ENCODE measurements around the gene GAS6. TPM values are rescaled to one million over a fixed set of nuclear protein-coding genes. Genes with fewer than 3 reads are reported as not detected.
A peak's percentile ranks its signal among the peaks of the same experiment; 100 is the strongest.
"Not testable (repeated sequence)": the region's sequence is repeated elsewhere in the genome, so short reads cannot be mapped to it uniquely, and the experiment has no call there.

GAS6 gene
- total RNA-seq, 1 donor from 2014 or later, result 215 TPM

DNA sequence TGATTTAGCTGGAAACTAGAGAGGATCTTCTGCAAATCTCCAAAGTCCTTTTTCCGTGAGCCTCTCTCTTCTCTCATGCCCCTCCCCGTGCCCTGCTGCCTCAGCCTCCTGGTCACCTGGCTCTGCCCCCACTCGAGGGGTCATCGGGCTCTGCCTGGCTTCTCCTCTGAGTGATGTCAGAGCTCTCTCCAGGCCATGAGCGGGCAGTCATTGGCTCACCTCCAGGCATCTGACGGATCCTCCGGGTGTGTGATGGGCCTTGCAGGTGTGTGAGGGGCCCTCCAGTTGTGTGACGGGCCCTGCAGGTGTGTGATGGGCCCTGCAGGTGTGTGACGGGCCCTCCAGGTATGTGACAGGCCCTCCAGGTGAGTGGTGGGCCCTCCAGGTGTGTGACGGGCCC is 10.3 kb upstream of the GAS6 start:
- H3K4me3 ChIP-seq, result no peak overlapping the region
- H3K9me3 ChIP-seq, result no peaks in the 10 kb centered on the region
- DNase-seq (ENCODE audit: extremely low spot score in 2 of 2), result peak; percentile 49 to 54
- no peak overlapping the region for H3K27ac ChIP-seq
- no peaks in the 10 kb centered on the region for H3K27me3 ChIP-seq
- TF ChIP-seq POLR2A (IDR thresholded peaks at IDR 0.05), result no peak
- TF ChIP-seq, protein P1, sequence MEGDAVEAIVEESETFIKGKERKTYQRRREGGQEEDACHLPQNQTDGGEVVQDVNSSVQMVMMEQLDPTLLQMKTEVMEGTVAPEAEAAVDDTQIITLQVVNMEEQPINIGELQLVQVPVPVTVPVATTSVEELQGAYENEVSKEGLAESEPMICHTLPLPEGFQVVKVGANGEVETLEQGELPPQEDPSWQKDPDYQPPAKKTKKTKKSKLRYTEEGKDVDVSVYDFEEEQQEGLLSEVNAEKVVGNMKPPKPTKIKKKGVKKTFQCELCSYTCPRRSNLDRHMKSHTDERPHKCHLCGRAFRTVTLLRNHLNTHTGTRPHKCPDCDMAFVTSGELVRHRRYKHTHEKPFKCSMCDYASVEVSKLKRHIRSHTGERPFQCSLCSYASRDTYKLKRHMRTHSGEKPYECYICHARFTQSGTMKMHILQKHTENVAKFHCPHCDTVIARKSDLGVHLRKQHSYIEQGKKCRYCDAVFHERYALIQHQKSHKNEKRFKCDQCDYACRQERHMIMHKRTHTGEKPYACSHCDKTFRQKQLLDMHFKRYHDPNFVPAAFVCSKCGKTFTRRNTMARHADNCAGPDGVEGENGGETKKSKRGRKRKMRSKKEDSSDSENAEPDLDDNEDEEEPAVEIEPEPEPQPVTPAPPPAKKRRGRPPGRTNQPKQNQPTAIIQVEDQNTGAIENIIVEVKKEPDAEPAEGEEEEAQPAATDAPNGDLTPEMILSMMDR (IDR thresholded peaks at IDR 0.05), result no peak
- TF ChIP-seq POLR2AphosphoS5 (IDR thresholded peaks at IDR 0.05; ENCODE audit: insufficient read depth in 1 of 2, low read depth in 1 of 2), result no peak
- no peaks in the 10 kb centered on the region for H3K36me3 ChIP-seq
- no peaks in the 10 kb centered on the region for H3K4me1 ChIP-seq
- intact Hi-C loops (cut with DNase I), result no loop called here

GRCh38 chr13:113869263-113869662 is 5.4 kb upstream of the GAS6 start:
- peak; percentile 47 to 58 for DNase-seq (ENCODE audit: extremely low spot score in 2 of 2)
- Histone ChIP-seq H3K9me3 (no peaks in the 10 kb centered on the region), H3K36me3 (no peaks in the 10 kb centered on the region), H3K27me3 (no peaks in the 10 kb centered on the region), H3K4me3 (no peak overlapping the region), H3K27ac (no peak overlapping the region), H3K4me1 (peaks cover 11% of the 10 kb centered on the region)
- intact Hi-C loops (cut with DNase I), result loop anchor here (10.0 kb wide), 1 partner anchor 56 kb away; no protein-coding TSS in a partner anchor
- TF ChIP-seq, protein P1 (IDR thresholded peaks at IDR 0.05), result no peak
- TF ChIP-seq POLR2A (IDR thresholded peaks at IDR 0.05), result no peak
- no peak for TF ChIP-seq POLR2AphosphoS5 (IDR thresholded peaks at IDR 0.05; ENCODE audit: insufficient read depth in 1 of 2, low read depth in 1 of 2)

GRCh38 chr13:113867913-113868312 is 4.0 kb upstream of the GAS6 start:
- H3K27ac ChIP-seq, H3K27me3 ChIP-seq, H3K9me3 ChIP-seq, H3K36me3 ChIP-seq, H3K4me3 ChIP-seq: not testable (repeated sequence)
- intact Hi-C loops (cut with DNase I), result loop anchor here (10.0 kb wide), 1 partner anchor 57 kb away; no protein-coding TSS in a partner anchor
- peaks cover 12% of the 10 kb centered on the region for H3K4me1 ChIP-seq
- DNase-seq (ENCODE audit: extremely low spot score in 2 of 2), result peak in 1 of 2 donors; percentile 34

DNA sequence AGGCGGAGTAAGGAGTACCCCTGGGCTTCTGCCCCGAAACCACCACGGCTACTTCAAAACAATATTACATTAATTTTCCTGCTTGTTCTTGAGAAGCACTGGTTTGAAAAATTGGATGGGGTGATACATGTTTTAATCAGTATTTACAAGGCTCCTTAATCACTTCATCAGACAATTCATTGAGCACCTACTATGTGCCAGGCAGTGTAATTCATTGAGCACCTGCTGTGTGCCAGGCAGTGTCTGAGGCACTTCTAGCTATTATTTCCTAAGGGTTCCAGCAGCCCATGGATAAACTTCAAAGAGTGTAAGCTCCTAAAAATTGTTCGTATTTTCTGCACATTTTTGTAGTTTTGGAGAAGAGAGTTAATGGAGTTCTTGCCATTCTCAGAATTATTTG is 1.6 kb upstream of the GAS6 start:
- no peaks in the 10 kb centered on the region for H3K36me3 ChIP-seq
- peaks cover 36% of the 10 kb centered on the region for H3K4me1 ChIP-seq
- no peaks in the 10 kb centered on the region for H3K9me3 ChIP-seq
- no peak for DNase-seq (ENCODE audit: extremely low spot score in 2 of 2)
- intact Hi-C loops (cut with DNase I), result loop anchor here (10.0 kb wide), 1 partner anchor 59 kb away; no protein-coding TSS in a partner anchor
- no peak overlapping the region for H3K4me3 ChIP-seq
- TF ChIP-seq POLR2AphosphoS5 (IDR thresholded peaks at IDR 0.05; ENCODE audit: insufficient read depth in 1 of 2, low read depth in 1 of 2) (no peak), POLR2A (IDR thresholded peaks at IDR 0.05) (no peak)
- TF ChIP-seq, protein P1 (IDR thresholded peaks at IDR 0.05), result no peak
- peak overlapping the region; percentile 78 for H3K27ac ChIP-seq
- H3K27me3 ChIP-seq, result no peaks in the 10 kb centered on the region

DNA sequence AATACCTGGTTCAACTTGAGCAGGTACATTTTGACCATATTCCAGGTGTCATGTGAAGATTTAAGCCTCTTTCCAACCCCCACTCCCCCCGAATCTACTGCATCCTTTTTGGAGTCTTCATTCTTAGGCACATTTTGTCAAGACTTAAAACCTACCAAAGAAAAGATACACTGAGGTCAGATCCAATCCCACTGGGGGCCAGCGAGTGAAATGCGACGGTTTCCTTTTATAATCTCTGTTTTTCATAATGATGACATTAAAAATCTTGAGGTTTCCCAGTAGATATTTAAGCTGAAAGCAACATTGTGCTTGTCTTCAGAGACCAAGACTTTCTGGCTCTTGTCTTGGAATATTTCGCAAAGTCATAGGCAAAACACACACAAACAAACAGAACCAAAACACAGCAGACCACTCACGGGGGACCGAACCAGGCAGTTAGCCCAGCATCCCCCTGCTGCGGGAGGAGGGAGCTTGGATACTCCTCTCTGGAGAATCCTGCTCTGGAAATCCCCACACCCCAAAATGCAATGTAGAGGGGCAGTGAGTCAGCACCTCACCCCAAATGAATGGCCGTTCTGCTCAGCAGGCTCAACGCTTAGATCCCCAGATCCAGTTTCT is 506 bp upstream of the GAS6 start:
- intact Hi-C loops (cut with DNase I), result loop anchor here (1.0 to 10.0 kb wide), 2 partner anchors 47 to 60 kb away; no protein-coding TSS in a partner anchor
- H3K4me1 ChIP-seq, result peaks cover 39% of the 10 kb centered on the region
- no peaks in the 10 kb centered on the region for H3K9me3 ChIP-seq
- TF ChIP-seq POLR2AphosphoS5 (IDR thresholded peaks at IDR 0.05; ENCODE audit: insufficient read depth in 1 of 2, low read depth in 1 of 2), result peak in 1 of 2 donors; percentile 5
- TF ChIP-seq POLR2A (IDR thresholded peaks at IDR 0.05), result no peak
- peak overlapping the region; percentile 63 to 98 for H3K4me3 ChIP-seq
- no peaks in the 10 kb centered on the region for H3K36me3 ChIP-seq
- peak overlapping the region; percentile 78 for H3K27ac ChIP-seq
- DNase-seq (ENCODE audit: extremely low spot score in 2 of 2), result no peak
- no peaks in the 10 kb centered on the region for H3K27me3 ChIP-seq

DNA sequence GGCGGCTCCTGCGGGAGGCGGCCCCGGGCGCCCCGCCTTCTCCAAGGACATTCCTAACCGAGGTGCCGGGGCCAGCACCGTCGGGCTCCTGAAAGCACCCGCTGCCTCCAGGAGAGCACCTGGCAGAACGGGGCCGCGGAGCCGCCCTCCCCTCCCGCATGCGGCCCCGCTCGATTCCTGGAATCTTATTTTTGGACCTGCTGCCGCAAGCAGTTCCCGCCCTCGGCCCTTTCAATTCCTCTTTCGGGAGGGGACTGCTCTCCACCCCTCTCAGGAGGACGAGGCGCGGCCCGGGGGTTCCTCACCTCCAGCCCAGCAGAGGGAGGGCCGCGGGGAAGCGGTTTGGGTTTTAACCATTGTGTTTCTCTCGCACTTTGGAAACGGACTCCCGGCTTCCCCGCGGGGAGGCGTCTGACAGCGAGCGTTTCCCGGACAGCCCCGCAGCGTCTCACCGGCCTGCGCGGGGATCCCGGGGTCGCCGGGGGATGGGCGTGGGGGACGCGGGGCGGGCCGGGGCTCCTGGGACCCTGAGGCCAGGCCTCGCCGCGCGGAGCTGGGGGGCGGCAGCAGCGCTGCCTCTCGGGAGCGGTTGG is 849 bp downstream of the GAS6 start:
- H3K4me3 ChIP-seq, result peak overlapping the region; percentile 63 to 98
- no peak for DNase-seq (ENCODE audit: extremely low spot score in 2 of 2)

More for the DNA sequence above, 849 bp downstream of the GAS6 start:
- Histone ChIP-seq H3K4me1 (peaks cover 43% of the 10 kb centered on the region), H3K36me3 (no peaks in the 10 kb centered on the region), H3K27ac (peak overlapping the region; percentile 95), H3K27me3 (no peaks in the 10 kb centered on the region), H3K9me3 (no peaks in the 10 kb centered on the region)
- TF ChIP-seq, protein P1 (IDR thresholded peaks at IDR 0.05), result no peak
- TF ChIP-seq POLR2AphosphoS5 (IDR thresholded peaks at IDR 0.05; ENCODE audit: insufficient read depth in 1 of 2, low read depth in 1 of 2), result peak in 1 of 2 donors; percentile 65
- intact Hi-C loops (cut with DNase I), result loop anchor here (10.0 kb wide), 1 partner anchor 62 kb away; no protein-coding TSS in a partner anchor
